ENCODE data around the gene SLC51B. TPM values are rescaled to one million over a fixed set of nuclear protein-coding genes. Genes with fewer than 3 reads are reported as not detected.

SLC51B gene
- not detected in 2 replicates for total RNA-seq

GRCh38 chr15:65044724-65045481 is at the start of gene SLC51B:
TSS of gene SLC51B (plus strand) at chr15:65045387. CDS start at chr15:65050005, 4,618 bp downstream.

DNA sequence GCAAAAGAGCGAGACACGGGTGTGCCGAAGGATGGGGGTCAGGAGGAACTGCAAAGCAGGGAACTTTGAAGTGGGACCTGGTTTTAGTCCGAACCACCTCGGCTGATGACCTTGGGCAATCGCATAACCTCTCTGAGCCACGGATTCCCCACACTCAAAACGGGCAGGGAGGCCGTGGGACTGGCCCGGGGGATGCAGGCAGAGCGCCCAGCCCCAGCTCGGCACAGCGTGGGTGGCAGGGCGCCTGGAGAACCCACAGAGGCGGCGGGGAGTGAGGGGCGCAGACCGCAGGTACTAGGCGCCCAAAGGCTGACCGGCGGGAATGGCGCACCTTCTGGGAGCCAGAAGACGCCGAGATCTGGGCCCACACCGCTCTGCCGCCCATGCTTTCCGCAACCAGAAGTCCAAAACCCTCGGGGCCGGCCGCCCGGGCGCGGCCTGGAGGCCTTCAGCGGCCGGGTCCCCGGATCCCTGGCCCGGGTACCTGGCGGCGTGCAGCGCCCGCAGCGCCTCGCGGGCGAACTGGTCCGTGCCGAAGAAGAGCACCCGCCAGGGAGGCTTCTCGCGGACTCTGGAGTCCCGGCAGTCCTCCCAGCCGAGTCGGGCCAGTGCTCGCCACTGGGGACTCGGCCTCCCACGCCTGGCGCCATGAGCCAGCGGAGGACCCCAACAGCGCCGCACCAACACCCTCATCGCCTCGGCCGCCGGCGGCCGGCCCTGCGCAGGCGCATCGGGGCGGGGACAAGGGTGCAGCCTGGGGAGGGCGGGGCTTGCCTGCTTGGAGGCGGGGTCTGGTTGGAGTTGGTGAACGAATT is 16.1 kb upstream of the SLC51B start, which contains the start of gene MTFMT:
Gene MTFMT (minus strand): TSS at position 719 of the 815 bp plus-strand sequence. CDS start 26 bp downstream, at position 693.

DNA sequence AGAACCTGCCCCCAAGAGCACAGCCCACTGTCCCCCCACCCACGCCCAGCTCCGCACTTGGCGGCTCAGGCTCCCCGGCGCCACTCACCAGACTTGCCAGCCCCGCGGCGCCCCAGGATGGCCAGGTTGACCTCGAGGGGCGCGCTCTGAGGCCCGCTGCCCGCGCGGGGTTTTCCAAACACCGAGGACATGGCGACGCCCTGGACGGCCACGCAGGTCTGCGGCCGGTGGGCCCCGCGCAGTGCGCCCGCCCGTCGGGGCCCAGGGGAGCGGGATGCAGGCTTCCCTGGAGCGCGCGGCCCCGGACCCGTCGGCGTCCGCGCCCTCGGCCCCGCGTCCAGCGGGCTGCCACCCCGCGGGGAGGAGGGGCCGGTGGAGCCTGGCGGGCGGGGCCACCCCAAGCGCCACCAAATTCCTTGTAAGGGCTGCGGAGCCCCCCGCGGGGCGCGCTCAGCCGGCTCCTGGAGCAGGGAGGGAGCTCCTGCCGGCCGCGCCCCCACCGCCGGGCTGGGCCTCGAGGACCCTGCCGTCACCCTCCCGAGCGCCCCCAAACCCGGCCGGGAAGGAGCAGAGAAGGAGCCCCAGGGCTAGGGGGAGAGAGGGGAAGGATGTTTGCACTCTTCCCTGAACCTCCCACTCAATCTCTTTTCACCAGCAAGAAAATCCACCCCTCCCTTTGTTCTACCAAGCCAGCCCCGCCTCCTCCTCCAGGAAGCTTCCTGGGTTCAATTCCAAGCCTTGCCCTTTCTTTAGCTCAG is 22.6 kb downstream of the SLC51B start, which contains the start of gene RASL12:
Gene RASL12 (minus strand): TSS at position 347 of the 758 bp plus-strand sequence. CDS start 156 bp downstream, at position 191.

GRCh38 chr15:65076486-65077290 is 31.5 kb downstream of the SLC51B start, which contains the start of gene KBTBD13:
TSS of gene KBTBD13 (plus strand) at chr15:65076746. CDS start at chr15:65076816, 70 bp downstream.

Other genes with a start within 250 kb of the SLC51B start
- 6.8 and 9.2 TPM in 2 replicates for gene PIF1, start 219.7 kb upstream of the SLC51B start, total RNA-seq
- gene PLEKHO2, start 203.5 kb upstream of the SLC51B start, total RNA-seq: 12.7 and 14.4 TPM in 2 replicates
- gene ANKDD1A, start 133.5 kb upstream of the SLC51B start, total RNA-seq: 0.38 and 2.3 TPM in 2 replicates
- gene SPG21, start 55.5 kb upstream of the SLC51B start, total RNA-seq: 62.5 and 73.0 TPM in 2 replicates
- 27.0 and 27.9 TPM in 2 replicates for gene MTFMT, start 15.7 kb upstream of the SLC51B start, total RNA-seq
- 0.19 and 1.1 TPM in 2 replicates for gene RASL12, start 22.6 kb downstream of the SLC51B start, total RNA-seq
- gene KBTBD13, start 31.4 kb downstream of the SLC51B start, total RNA-seq: not detected in 2 replicates
- 0.96 and 1.1 TPM in 2 replicates for gene UBAP1L, start 69.8 kb downstream of the SLC51B start, total RNA-seq
- 13.0 and 24.9 TPM in 2 replicates for gene PDCD7, start 88.4 kb downstream of the SLC51B start, total RNA-seq
- gene CLPX, start 140.0 kb downstream of the SLC51B start, total RNA-seq: 29.9 and 47.5 TPM in 2 replicates
- under 0.01 TPM in 1 of 2 replicates, not detected in the other for gene CILP, start 166.1 kb downstream of the SLC51B start, total RNA-seq
- 1.9 and 2.0 TPM in 2 replicates for gene PARP16, start 241.5 kb downstream of the SLC51B start, total RNA-seq

Measured in regular cardiac myocyte (primary cell).